Measurements from ENCODE around the gene USHBP1.

GRCh38 chr19:17300992-17301619 is 36.6 kb upstream of the USHBP1 start:
- TF ChIP-seq, protein P1, sequence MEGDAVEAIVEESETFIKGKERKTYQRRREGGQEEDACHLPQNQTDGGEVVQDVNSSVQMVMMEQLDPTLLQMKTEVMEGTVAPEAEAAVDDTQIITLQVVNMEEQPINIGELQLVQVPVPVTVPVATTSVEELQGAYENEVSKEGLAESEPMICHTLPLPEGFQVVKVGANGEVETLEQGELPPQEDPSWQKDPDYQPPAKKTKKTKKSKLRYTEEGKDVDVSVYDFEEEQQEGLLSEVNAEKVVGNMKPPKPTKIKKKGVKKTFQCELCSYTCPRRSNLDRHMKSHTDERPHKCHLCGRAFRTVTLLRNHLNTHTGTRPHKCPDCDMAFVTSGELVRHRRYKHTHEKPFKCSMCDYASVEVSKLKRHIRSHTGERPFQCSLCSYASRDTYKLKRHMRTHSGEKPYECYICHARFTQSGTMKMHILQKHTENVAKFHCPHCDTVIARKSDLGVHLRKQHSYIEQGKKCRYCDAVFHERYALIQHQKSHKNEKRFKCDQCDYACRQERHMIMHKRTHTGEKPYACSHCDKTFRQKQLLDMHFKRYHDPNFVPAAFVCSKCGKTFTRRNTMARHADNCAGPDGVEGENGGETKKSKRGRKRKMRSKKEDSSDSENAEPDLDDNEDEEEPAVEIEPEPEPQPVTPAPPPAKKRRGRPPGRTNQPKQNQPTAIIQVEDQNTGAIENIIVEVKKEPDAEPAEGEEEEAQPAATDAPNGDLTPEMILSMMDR (CRISPR knock-in tag; IDR thresholded peaks at IDR 0.05), result no peak
- TF ChIP-seq SMC3 (IDR thresholded peaks at IDR 0.05; ENCODE audit: low read length) (no peak), PRPF4 (IDR thresholded peaks at IDR 0.05; ENCODE audit: low read depth, low read length, poor library complexity, severe bottlenecking) (no peak), ZNF276 (CRISPR knock-in tag; IDR thresholded peaks at IDR 0.05; ENCODE audit: low read depth) (no peak), KDM1A (CRISPR knock-in tag; IDR thresholded peaks at IDR 0.05) (no peak), ZNF382 (CRISPR knock-in tag; IDR thresholded peaks at IDR 0.05; ENCODE audit: borderline replicate concordance) (no peak), CEBPB (IDR thresholded peaks at IDR 0.05; ENCODE audit: borderline replicate concordance, low read depth, low read length) (no peak), TCF7L2 (IDR thresholded peaks at IDR 0.05; ENCODE audit: low read depth, low read length) (no peak), HDAC2 (CRISPR knock-in tag; IDR thresholded peaks at IDR 0.05) (no peak), KLF9 (CRISPR knock-in tag; IDR thresholded peaks at IDR 0.05; ENCODE audit: low read depth) (no peak), E2F2 (CRISPR knock-in tag; IDR thresholded peaks at IDR 0.05; ENCODE audit: borderline replicate concordance) (no peak), ZBTB2 (CRISPR knock-in tag; IDR thresholded peaks at IDR 0.05; ENCODE audit: low read depth) (no peak), THAP7 (CRISPR knock-in tag; IDR thresholded peaks at IDR 0.05) (no peak)
- TF ChIP-seq, protein P2, sequence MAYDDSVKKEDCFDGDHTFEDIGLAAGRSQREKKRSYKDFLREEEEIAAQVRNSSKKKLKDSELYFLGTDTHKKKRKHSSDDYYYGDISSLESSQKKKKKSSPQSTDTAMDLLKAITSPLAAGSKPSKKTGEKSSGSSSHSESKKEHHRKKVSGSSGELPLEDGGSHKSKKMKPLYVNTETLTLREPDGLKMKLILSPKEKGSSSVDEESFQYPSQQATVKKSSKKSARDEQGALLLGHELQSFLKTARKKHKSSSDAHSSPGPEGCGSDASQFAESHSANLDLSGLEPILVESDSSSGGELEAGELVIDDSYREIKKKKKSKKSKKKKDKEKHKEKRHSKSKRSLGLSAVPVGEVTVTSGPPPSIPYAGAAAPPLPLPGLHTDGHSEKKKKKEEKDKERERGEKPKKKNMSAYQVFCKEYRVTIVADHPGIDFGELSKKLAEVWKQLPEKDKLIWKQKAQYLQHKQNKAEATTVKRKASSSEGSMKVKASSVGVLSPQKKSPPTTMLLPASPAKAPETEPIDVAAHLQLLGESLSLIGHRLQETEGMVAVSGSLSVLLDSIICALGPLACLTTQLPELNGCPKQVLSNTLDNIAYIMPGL (CRISPR knock-in tag; IDR thresholded peaks at IDR 0.05; ENCODE audit: borderline replicate concordance in 1 of 2, low read depth in 1 of 2), result no peak

All from HepG2 (cell line).